ENCODE data around the gene TANK. TPM values are rescaled to one million over a fixed set of nuclear protein-coding genes. Genes with fewer than 3 reads are reported as not detected.

Gene TANK
- total RNA-seq, 1 donor from 2014 or later = 18.4 TPM

DNA sequence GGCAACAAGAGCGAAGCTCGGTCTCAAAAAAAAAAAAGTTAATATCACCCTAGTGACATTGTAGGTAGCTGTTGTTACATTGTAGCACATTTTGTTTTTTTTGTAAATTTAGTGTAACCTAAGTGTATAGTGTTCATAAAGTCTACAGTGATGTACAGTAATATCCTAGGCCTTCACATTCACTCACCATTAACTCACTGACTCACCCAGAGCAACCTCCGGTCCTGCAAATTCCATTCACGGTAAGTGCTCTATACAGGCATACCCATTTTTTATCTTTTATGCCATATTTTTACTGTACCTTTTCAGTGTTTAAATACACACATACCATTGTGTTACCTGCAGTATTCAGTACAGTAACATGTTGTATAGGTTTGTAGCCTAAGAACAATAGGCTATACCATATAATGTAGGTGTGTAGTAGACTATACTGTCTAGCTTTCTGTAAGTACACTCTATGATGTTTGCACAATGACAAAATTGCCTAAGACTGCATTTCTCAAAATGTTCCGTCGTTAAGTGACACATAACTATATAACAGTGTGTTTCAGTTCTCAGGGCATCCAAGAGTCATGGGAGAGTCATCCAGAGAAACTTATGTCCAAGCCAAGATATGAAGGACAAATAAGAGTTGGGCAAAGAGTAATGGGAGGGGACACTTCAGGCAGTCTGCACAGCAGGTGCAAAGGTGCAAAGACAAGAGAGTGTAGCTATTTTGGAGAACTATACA, 68.4 kb downstream of the TANK start:
- no peaks in the 10 kb centered on the region for H3K27me3 ChIP-seq
- no peaks in the 10 kb centered on the region for H3K4me1 ChIP-seq
- H3K4me3 ChIP-seq = no peak overlapping the region
- DNase-seq (ENCODE audit: low spot score in 2 of 2) = no peak
- H3K9me3 ChIP-seq = no peaks in the 10 kb centered on the region
- no peak for TF ChIP-seq CTCF (IDR thresholded peaks at IDR 0.05)
- peaks cover 16 to 47% of the 10 kb centered on the region in 2 donors for H3K36me3 ChIP-seq
- H3K27ac ChIP-seq = no peak overlapping the region
- intact Hi-C loops (cut with DNase I) = no loop called here

DNA sequence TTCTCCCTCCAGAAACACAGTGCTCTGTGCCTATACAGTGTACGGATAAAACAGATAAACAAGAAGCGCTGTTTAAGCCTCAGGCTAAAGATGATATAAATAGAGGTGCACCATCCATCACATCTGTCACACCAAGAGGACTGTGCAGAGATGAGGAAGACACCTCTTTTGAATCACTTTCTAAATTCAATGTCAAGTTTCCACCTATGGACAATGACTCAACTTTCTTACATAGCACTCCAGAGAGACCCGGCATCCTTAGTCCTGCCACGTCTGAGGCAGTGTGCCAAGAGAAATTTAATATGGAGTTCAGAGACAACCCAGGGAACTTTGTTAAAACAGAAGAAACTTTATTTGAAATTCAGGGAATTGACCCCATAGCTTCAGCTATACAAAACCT, 70.7 kb downstream of the TANK start:
- Histone ChIP-seq H3K9me3 (no peaks in the 10 kb centered on the region), H3K27me3 (no peaks in the 10 kb centered on the region), H3K36me3 (peaks cover 11 to 30% of the 10 kb centered on the region in 2 donors), H3K4me3 (no peak overlapping the region), H3K27ac (no peak overlapping the region), H3K4me1 (no peaks in the 10 kb centered on the region)
- intact Hi-C loops (cut with DNase I) = no loop called here
- TF ChIP-seq CTCF (IDR thresholded peaks at IDR 0.05) = no peak
- no peak for DNase-seq (ENCODE audit: low spot score in 2 of 2)

GRCh38 chr2:161232571-161232970, 72.3 kb downstream of the TANK start:
- Histone ChIP-seq H3K9me3 (no peaks in the 10 kb centered on the region), H3K4me1 (peaks cover 0 to 5% of the 10 kb centered on the region in 2 donors), H3K27ac (no peak overlapping the region), H3K27me3 (no peaks in the 10 kb centered on the region), H3K4me3 (no peak overlapping the region), H3K36me3 (peaks cover 6 to 28% of the 10 kb centered on the region in 2 donors)
- intact Hi-C loops (cut with DNase I) = no loop called here
- TF ChIP-seq CTCF (IDR thresholded peaks at IDR 0.05) = no peak
- no peak for DNase-seq (ENCODE audit: low spot score in 2 of 2)

- Histone ChIP-seq H3K36me3 (peaks cover 1 to 14% of the 10 kb centered on the region in 2 donors), H3K9me3 (no peaks in the 10 kb centered on the region), H3K4me3 (no peak overlapping the region), H3K27me3 (no peaks in the 10 kb centered on the region), H3K27ac (no peak overlapping the region), H3K4me1 (peaks cover 0 to 8% of the 10 kb centered on the region in 2 donors)
- intact Hi-C loops (cut with DNase I) = no loop called here
- DNase-seq (ENCODE audit: low spot score in 2 of 2) = no peak
- no peak for TF ChIP-seq CTCF (IDR thresholded peaks at IDR 0.05)
Observed at GRCh38 chr2:161233858-161234431, 73.7 kb downstream of the TANK start.

DNA sequence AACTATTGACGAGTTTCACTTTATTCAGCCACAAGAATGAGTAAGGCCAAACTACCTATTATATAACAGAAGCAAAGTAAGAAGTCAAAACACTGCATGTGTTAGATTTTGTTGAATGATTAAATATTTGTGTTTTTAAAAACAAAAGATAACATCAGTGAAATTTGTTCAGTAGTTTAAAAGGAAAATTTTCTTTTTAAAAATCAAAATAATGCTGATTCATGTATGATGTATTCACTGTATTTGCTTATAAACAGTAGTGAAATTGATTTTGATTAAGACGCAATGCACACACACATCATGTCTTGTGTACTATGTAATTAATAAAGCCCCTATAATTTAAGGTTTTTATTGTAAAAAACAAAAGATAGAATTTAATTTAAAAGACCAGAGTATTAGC, 74.4 kb downstream of the TANK start:
- H3K4me1 ChIP-seq = peaks cover 0 to 8% of the 10 kb centered on the region in 2 donors
- no peak for TF ChIP-seq CTCF (IDR thresholded peaks at IDR 0.05)
- no peaks in the 10 kb centered on the region for H3K27me3 ChIP-seq
- DNase-seq (ENCODE audit: low spot score in 2 of 2) = no peak
- H3K9me3 ChIP-seq = no peaks in the 10 kb centered on the region
- no peak overlapping the region for H3K27ac ChIP-seq
- intact Hi-C loops (cut with DNase I) = no loop called here
- no peak overlapping the region for H3K4me3 ChIP-seq
- H3K36me3 ChIP-seq = peaks cover 0 to 9% of the 10 kb centered on the region in 2 donors

All from ascending aorta (tissue), 2 donors.